Panc1 (cell line): ENCODE measurements around the gene TDRD1.

ENCODE experiments used
- CTCF ChIP-seq: fragments of 450-650 bp; IDR thresholded peaks from 2 replicates; pipeline ENCODE4 v1.5.1; 2017; ENCODE audit warnings: mild to moderate bottlenecking
- POLR2AphosphoS5 ChIP-seq: IDR thresholded peaks from 2 replicates; pipeline ENCODE4 v1.6.1; 2012; ENCODE audit warnings: mild to moderate bottlenecking, low read depth, low read length, moderate library complexity
- REST ChIP-seq, 2 experiments: IDR thresholded peaks; 2 replicates each; pipeline ENCODE4 v1.6.1; 2011 to 2012; ENCODE audit warnings: low read depth in 2 of 2, control low read depth in 1 of 2, low read length in 1 of 2, mild to moderate bottlenecking in 1 of 2, moderate library complexity in 1 of 2; ENCODE audit not compliant: insufficient read depth in 1 of 2
- SIN3A ChIP-seq: IDR thresholded peaks from 2 replicates; pipeline ENCODE4 v1.6.1; 2012; ENCODE audit warnings: low read depth, mild to moderate bottlenecking, low read length, moderate library complexity, borderline replicate concordance; ENCODE audit not compliant: insufficient read depth
- TCF7L2 ChIP-seq: IDR thresholded peaks from 2 replicates; pipeline ENCODE4 v1.6.1; 2011; ENCODE audit warnings: mild to moderate bottlenecking, low read depth, low read length, inconsistent platforms

- TF ChIP-seq CTCF (no peak), POLR2AphosphoS5 (no peak), TCF7L2 (no peak), REST (IDR thresholded peaks at IDR 0.05; ENCODE audit: insufficient read depth in 1 of 2, low read depth in 2 of 2, low read length in 1 of 2) (no peak), SIN3A (no peak)
Observed at GRCh38 chr10:114183563-114183962, 4.4 kb downstream of the TDRD1 start.
